ENCODE results near the gene FGF12.

Gene FGF12

DNA sequence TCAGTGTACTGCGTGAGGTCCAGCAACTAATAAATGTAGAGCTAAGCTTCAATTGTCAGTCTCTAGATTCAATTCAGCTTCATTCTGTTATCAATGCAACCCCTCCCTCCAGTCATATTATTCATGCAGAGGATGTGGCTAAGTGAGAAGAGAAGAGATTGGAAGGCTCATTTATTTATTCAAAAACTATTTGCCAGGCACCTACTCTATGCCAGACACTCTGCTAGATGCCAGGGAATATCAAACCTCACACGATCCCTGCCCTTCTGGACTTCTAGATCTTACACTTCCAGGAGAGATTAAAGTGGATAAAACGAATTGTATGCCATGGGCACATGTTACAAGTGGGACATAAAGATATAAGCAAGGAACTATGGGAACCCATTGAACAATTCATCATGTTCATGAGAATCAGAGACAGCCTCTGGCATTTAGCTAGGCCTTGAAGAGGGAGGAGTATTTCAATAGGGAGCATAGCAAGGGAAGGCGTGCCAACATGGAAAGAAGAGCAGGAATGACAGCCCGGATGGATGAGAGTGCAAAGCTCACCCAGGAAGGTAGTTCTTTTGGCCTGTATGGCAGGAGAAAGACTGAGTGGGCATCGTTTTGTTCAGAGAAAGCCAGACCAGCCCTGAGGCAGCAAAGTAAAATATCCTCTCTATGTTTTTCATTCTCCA, 75.4 kb downstream of the FGF12 start:
- TF ChIP-seq, protein P1, sequence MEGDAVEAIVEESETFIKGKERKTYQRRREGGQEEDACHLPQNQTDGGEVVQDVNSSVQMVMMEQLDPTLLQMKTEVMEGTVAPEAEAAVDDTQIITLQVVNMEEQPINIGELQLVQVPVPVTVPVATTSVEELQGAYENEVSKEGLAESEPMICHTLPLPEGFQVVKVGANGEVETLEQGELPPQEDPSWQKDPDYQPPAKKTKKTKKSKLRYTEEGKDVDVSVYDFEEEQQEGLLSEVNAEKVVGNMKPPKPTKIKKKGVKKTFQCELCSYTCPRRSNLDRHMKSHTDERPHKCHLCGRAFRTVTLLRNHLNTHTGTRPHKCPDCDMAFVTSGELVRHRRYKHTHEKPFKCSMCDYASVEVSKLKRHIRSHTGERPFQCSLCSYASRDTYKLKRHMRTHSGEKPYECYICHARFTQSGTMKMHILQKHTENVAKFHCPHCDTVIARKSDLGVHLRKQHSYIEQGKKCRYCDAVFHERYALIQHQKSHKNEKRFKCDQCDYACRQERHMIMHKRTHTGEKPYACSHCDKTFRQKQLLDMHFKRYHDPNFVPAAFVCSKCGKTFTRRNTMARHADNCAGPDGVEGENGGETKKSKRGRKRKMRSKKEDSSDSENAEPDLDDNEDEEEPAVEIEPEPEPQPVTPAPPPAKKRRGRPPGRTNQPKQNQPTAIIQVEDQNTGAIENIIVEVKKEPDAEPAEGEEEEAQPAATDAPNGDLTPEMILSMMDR (IDR thresholded peaks at IDR 0.05), result no peak
- DNase-seq (ENCODE audit: low spot score), result no peak
- Histone ChIP-seq H3K27ac (no peak overlapping the region), H3K4me3 (no peak overlapping the region)

DNA sequence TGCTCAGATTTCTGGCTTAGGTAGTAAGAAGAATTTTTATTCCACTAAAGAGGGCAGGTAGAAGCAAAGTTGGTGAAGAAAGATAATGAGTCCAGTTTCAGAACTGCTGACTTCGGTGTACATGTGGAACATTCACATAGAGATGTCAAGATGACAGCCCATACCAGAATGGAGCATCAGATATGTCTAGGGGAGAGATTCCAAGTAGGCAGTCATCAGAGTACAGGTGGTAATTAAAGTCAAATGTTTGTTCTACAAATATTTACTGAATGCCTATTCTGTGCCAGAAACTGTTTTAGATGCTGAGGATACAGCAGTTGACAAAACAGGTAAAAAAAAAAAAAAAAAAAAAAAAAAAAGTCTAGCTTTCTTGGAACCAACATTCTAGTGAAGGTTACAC, 81.9 kb downstream of the FGF12 start:
- Histone ChIP-seq H3K4me3 (no peak overlapping the region), H3K27ac (no peak overlapping the region)
- no peak for DNase-seq (ENCODE audit: low spot score)
- TF ChIP-seq, protein P1 (IDR thresholded peaks at IDR 0.05), result no peak

DNA sequence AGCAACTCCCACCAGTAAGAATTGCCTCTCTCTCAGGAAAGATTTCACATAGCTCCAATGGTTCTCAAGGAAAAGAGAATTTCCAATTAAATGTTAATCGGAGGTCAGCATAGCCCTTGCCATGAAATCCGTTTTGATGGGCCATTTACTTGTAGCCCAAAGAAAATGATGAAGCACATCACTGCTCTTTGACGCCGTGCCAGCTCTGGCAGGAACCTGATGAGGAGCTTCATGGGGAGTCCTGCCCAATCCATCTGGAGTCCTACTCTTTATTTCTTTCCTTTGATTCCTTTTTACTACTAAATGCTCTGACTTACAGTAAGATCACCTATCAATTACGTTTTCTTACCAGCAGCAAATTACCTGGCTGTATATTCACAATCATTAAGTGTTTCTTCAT, 84.7 kb downstream of the FGF12 start:
- no peak for DNase-seq (ENCODE audit: low spot score)
- no peak overlapping the region for H3K4me3 ChIP-seq
- no peak overlapping the region for H3K27ac ChIP-seq
- TF ChIP-seq, protein P1 (IDR thresholded peaks at IDR 0.05), result no peak

DNA sequence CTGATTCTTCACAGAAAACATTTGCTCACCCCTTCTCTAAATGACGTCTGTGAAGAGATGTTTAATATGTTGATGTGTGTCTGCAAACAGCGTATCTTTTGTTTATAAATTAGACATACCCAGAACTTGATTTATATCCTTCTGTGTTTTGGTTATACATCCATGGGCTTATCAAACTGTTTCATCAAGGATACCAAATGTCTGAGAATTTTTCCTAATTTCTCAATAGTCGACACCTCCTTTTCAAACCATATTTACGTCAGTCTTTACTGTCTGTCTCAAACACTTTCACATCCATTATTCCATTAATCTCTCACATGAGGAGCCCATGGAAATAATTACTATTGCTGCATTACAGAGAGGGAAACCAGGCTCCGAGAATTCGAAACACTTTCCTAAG, 85.4 kb downstream of the FGF12 start:
- no peak for DNase-seq (ENCODE audit: low spot score)
- TF ChIP-seq, protein P1 (IDR thresholded peaks at IDR 0.05), result no peak

DNA sequence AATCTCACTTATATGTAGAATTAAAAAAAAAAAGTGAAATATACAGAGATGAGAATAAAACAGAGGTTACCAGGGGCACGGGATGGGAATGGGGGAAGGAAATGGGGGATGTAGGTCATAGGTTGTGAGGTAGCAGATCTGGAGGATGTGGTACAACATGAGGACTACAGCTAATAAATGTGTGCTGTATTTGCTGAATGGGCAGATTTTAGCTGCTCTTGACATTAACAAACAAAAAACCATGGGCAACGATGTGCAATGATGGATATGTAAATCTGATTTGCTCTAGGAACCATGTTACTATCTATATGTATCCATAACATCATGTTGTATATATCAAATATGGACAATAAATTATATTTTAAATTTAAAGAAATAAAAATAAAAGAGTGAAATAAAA, 87.4 kb downstream of the FGF12 start:
- no peak for DNase-seq (ENCODE audit: low spot score)
- Histone ChIP-seq H3K4me3 (no peak overlapping the region), H3K27ac (no peak overlapping the region)
- TF ChIP-seq, protein P1 (IDR thresholded peaks at IDR 0.05), result no peak

More for the DNA sequence above, 85.4 kb downstream of the FGF12 start:
- Histone ChIP-seq H3K4me3 (no peak overlapping the region), H3K27ac (no peak overlapping the region)

DNA sequence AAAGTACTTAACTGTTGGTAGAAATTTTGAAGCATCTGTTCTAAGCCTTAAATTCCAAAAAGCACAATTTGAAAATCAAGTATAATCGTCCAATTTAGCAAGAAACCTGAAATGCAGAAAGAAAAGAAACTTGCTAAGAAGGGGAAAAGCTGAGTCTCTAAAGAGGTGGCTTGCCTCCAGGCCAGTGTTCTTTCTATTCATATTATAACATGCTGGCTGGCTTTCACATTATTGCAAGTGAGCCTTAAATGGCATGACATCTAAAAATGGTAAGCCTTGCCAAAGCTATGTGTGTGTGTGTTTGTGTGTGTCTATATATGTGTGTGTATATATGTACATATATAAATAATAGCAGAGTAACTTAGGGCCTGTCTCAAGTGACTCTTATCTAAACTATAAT, 89.5 kb downstream of the FGF12 start:
- H3K27ac ChIP-seq, result no peak overlapping the region
- TF ChIP-seq, protein P1 (IDR thresholded peaks at IDR 0.05), result no peak
- no peak for DNase-seq (ENCODE audit: low spot score)
- no peak overlapping the region for H3K4me3 ChIP-seq
